Ascending aorta (tissue), 2 donors: ENCODE measurements around the gene LINC00305. TPM values are rescaled to one million over a fixed set of nuclear protein-coding genes. Genes with fewer than 3 reads are reported as not detected.

ENCODE experiments used
- DNase-seq, 2 donors: peaks; one replicate each; pipeline ENCODE4 v3.0.0-alpha.2; 2019; ENCODE audit warnings: low spot score in 2 of 2
- H3K27ac ChIP-seq, 2 donors: fragments of 200-600 bp; sonication (generic); one replicate each; pipeline ENCODE4 v1.5.1; 2016 to 2017; ENCODE audit warnings: mild to moderate bottlenecking in 1 of 2
- H3K27me3 ChIP-seq: fragments of 200-600 bp; sonication (generic); one replicate; pipeline ENCODE4 v1.5.1; 2017
- H3K36me3 ChIP-seq, 2 donors: fragments of 200-600 bp; sonication (generic); one replicate each; pipeline ENCODE4 v1.5.1; 2016
- H3K4me1 ChIP-seq, 2 donors: fragments of 200-600 bp; sonication (generic); one replicate each; pipeline ENCODE4 v1.5.1; 2016 to 2017; ENCODE audit warnings: mild to moderate bottlenecking in 1 of 2
- H3K4me3 ChIP-seq, 2 donors: fragments of 200-600 bp; sonication (generic); one replicate each; pipeline ENCODE4 v1.5.1; 2016 to 2017; ENCODE audit warnings: mild to moderate bottlenecking in 1 of 2
- H3K9me3 ChIP-seq, 2 donors: fragments of 200-600 bp; sonication (generic); one replicate each; pipeline ENCODE4 v1.5.1; 2016
- CTCF ChIP-seq, 3 experiments: fragments of 200-600 bp in 2 of 3; fragments of 450-650 bp in 1 of 3; sonication (generic) in 2 of 3; IDR thresholded peaks; one replicate each; pipeline ENCODE4 v1.5.1; 2016 to 2019; ENCODE audit warnings: antibody characterized with exemption in 3 of 3, mild to moderate bottlenecking in 1 of 3, moderate library complexity in 1 of 3
- intact Hi-C: fragments of 100-400 bp; cut with DNase I; formaldehyde crosslinking; loops from one replicate; pipeline ENCODE4 v1.15.1; 2023
- total RNA-seq: library from RNA; depleted of rRNA; stranded (reverse); fragments of >200 nt; gene quantifications from one replicate; pipeline ENCODE4 v1.1.0, GENCODE V29; 2016

LINC00305 gene
- total RNA-seq, 1 donor from 2014 or later = not detected

- no peaks in the 10 kb centered on the region for H3K4me1 ChIP-seq
- no peak for TF ChIP-seq CTCF (IDR thresholded peaks at IDR 0.05)
Measured at GRCh38 chr18:64164883-64165282, 16.0 kb upstream of the LINC00305 start.

GRCh38 chr18:64149916-64150438 is 1.1 kb upstream of the LINC00305 start:
- Histone ChIP-seq H3K27ac (no peak overlapping the region), H3K9me3 (no peaks in the 10 kb centered on the region), H3K36me3 (no peaks in the 10 kb centered on the region), H3K4me3 (no peak overlapping the region), H3K27me3 (no peaks in the 10 kb centered on the region), H3K4me1 (no peaks in the 10 kb centered on the region)
- intact Hi-C loops = no loop called here
- no peak for DNase-seq
- no peak for TF ChIP-seq CTCF (IDR thresholded peaks at IDR 0.05)

More at GRCh38 chr18:64164883-64165282, 16.0 kb upstream of the LINC00305 start:
- Histone ChIP-seq H3K4me3 (no peak overlapping the region), H3K27ac (no peak overlapping the region), H3K36me3 (no peaks in the 10 kb centered on the region), H3K27me3 (no peaks in the 10 kb centered on the region), H3K9me3 (no peaks in the 10 kb centered on the region)
- DNase-seq = no peak
- intact Hi-C loops = loop anchor here (10.0 kb wide), 1 partner anchor 820 kb away; no protein-coding TSS in a partner anchor

- no peak for DNase-seq
- H3K27me3 ChIP-seq = no peaks in the 10 kb centered on the region
- TF ChIP-seq CTCF (IDR thresholded peaks at IDR 0.05) = no peak
- no peak overlapping the region for H3K4me3 ChIP-seq
- H3K36me3 ChIP-seq = no peaks in the 10 kb centered on the region
- H3K4me1 ChIP-seq = no peaks in the 10 kb centered on the region
- no peak overlapping the region for H3K27ac ChIP-seq
- H3K9me3 ChIP-seq = no peaks in the 10 kb centered on the region
- intact Hi-C loops = no loop called here
Measured at GRCh38 chr18:64142904-64143303, 6.0 kb downstream of the LINC00305 start.

GRCh38 chr18:64137914-64138313 is 11.0 kb downstream of the LINC00305 start:
- no peak for TF ChIP-seq CTCF (IDR thresholded peaks at IDR 0.05)
- DNase-seq = no peak
- H3K27ac ChIP-seq = no peak overlapping the region
- H3K36me3 ChIP-seq = no peaks in the 10 kb centered on the region
- H3K4me1 ChIP-seq = no peaks in the 10 kb centered on the region
- H3K27me3 ChIP-seq = no peaks in the 10 kb centered on the region
- intact Hi-C loops = no loop called here
- no peaks in the 10 kb centered on the region for H3K9me3 ChIP-seq
- no peak overlapping the region for H3K4me3 ChIP-seq

- DNase-seq = no peak
- Histone ChIP-seq H3K4me1 (no peaks in the 10 kb centered on the region), H3K27me3 (no peaks in the 10 kb centered on the region), H3K9me3 (no peaks in the 10 kb centered on the region), H3K36me3 (no peaks in the 10 kb centered on the region), H3K4me3 (no peak overlapping the region), H3K27ac (no peak overlapping the region)
- intact Hi-C loops = no loop called here
- TF ChIP-seq CTCF (IDR thresholded peaks at IDR 0.05) = no peak
Measured at GRCh38 chr18:64134044-64134747, 14.7 kb downstream of the LINC00305 start.
